GM19099 (cell line): Measurements from ENCODE around the gene GPD2.

ENCODE experiments used
- POLR2A ChIP-seq: IDR thresholded peaks from 3 replicates; pipeline ENCODE4 v1.6.1; 2011; ENCODE audit warnings: low read depth; ENCODE audit not compliant: insufficient read length; ENCODE audit errors: extremely low read depth

Gene GPD2

DNA sequence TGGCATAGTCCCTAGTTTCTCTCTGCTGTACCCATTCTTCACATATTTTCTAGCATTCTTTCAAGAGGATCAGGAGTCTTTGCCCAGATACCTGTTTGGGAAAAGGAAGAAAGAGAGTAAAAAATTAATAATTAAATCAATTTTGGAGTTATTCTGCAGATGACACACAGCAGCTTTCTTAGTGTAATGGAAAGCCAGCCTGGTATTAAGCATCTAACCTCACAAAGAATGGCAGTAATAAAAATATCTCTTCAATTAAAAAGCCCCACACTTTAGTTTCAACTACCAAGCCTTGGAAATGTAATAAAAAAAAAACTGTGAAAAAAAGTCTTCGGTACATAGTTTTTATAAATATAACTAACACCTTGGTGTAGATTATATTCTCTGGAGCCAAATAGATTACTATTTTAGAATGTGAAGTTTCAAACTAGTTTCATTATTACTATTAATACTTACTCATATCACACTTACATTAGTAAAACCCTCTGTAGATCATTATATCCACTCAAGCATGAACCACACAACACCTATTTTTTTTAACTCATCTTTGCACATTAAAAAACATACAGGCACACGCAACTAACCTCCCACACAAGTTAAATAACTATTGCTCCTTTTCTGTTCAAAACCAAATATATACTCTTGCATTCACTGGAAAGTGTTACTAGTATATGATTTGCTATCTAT lies 90.9 kb downstream of the GPD2 start:
- TF ChIP-seq POLR2A, result no peak

DNA sequence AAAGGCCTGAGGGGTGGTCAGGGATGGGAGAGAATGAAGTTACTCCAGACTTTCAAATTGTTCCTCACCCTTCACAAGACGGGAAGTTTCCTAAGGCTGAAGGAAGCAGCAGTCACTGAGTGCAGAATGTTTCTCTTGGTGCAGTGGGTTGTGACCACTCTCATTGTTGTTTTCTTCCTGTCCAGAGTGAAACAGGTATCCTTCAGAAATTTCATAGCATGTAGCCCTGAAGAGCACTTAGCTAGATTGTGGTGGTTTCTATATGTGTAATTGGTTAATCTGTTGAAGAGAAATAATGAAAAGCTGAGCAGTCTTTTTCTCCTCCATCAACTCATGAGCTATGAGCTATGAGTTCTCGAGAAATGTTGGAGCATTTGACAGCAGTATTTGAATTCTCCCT lies 96.8 kb downstream of the GPD2 start:
- TF ChIP-seq POLR2A, result no peak

DNA sequence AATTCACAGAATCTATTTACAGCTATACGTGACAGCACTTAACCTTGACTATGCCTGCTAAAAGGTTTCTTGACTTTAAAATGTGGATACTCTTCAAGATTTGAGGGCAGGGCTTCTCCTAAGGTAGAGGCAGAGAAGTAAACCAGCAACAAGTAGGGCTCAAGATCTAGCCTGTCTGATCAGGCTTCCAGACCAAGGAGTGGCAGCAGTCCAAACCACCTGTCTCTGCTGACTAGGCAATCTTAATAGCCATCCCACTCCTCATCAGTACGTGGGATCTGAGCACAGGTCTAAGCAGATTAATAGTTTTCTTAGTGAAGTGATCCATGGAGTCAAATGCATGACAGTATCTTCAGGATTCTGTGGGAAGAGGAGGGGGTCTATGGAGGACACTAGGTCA lies 100.4 kb downstream of the GPD2 start:
- TF ChIP-seq POLR2A, result no peak

DNA sequence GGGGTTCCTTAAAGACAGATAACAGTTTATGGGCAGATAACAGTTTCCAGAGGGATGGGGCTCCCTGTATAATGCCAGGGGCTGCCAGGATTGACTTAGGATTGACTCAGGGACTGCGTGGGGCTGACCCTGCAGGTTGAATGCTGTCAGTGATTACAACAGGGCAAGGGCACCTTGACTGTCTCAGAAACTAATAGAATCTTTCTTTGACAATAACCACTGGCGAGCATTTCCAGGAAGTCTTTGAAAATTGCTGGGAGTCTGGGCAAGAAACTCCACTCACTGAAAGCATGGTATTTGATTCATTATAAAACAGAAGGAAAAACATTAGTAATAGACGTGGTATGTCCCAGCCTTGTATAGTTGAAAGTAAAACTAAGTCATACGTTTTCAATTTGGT lies 101.0 kb downstream of the GPD2 start:
- no peak for TF ChIP-seq POLR2A

DNA sequence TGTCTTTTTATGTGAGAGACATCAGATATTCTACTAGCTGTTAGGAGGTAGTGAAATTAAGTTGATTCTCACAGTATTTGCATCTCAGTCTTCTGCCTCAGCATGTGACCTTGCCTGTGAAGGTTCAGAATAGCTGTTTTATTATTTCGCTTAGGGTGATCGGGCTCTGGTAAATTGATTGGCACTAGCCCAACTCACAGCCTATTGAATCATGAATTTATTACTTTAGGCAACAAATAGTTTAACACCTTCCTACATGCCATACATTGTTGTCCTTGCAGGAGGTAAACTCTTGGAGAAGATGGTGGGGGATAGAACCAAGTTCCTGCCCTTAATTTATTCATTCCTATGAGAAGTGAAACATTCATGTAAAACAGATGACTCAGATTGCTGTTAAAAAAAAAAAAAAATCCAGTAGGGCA lies 101.9 kb downstream of the GPD2 start:
- TF ChIP-seq POLR2A, result no peak

DNA sequence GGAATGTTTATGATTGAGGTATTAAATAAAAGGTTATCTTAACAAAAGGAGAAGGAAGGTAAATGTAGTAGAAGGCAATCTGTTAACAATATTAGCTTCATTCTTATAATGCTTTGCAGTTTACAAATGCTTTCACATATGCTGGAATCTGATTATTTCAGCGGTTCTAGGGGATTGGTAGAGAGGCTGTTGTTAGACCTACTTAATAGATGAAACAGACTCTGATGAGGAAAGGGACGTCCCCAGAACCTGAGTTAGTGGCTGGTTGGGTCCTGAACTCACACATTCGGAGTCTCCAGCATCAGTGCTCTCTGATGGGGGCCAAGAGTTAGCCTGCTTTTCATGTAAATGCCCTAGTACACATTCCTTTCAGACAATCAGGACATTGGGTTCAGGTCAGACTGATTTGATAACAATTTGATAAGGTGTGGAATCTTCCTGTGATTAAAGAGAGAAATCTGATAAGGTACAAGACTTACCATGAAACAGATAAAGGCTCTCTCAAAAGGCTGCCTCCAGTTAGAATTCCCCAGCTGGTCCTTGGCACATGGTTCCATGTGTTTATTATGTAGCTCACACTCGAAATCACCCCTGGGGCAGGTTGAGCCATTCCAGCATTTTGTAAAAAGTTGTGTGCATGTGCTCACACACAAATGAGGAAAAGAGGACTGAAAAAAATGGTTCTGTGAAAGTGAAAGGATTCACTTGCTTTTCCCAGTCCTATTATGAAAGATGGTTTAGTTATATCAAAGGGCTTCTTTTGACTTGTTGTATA lies 103.1 kb downstream of the GPD2 start:
- TF ChIP-seq POLR2A, result no peak

DNA sequence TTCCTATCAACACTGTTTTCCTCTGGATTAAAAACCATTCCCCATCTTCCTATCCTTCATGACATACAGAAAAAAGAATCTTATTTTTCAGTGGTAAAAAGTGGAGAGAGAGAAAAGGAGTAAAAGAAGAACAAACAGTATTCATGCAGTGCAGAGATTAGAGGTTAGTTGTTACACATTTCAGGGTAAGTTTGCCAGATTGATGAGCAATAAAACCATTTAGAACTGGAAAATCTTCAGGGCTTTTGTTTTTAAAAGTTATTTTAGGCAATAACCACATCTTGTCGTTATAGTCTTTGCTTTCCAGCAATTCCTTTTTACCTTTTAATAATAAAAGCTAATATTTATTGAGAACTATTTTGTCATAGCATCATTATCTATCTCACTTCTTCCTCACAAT lies 104.5 kb downstream of the GPD2 start:
- no peak for TF ChIP-seq POLR2A

DNA sequence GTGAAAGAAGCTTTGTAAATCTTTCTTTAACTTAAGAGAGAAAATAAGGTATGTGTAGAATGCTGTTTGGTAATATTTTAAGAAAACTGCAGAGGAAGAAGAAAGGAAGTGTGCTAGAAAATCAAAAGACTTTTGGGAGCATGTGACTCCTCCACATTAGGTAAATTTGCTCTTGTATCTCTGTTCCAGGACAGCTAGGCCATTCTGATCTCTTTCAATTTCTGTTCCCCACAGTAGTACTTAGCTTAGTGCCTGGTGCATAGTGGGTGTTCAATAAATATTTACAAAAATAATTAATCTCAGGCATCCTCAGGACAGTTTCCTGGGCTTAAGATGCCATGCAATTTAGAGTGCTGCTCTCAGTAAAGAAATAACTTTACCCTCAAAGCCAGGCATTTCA lies 105.0 kb downstream of the GPD2 start:
- no peak for TF ChIP-seq POLR2A

DNA sequence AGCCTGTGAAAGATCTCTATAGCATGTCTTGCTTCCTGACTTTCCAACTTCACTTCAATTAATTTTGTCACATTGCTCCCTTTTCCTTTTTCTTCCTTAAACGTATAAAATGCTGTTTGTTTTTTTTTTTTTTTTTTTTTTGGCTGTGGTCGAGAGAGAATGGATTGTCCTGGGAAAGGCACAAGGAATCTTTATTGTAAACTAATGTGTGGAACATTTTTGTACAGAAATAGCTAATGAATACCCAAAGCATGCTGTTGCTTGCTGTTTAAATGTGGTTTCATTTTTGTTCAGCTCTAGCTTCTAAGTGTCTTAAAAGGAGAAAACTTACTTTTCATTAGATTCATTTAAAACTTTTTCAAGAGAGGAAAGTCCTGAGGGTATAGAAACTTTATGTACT lies 105.5 kb downstream of the GPD2 start:
- no peak for TF ChIP-seq POLR2A

DNA sequence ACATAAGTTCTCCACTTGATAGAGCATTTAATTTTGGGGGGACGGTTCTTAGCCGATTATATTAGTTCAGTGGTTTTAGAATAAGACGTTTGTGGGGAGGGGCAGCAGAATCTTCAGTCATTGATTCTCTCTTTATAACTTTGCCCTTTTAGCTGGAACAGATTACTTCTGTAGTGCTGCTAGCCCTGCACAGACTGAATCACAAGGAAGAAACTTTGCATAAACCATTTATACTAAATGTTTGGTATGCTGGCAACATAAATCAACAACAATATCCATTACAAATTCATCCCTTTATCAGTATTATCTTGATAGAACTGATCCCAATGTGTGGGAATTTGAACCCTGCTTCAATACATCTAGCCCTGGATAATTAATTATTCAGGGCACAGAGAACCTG lies 112.2 kb downstream of the GPD2 start:
- no peak for TF ChIP-seq POLR2A

DNA sequence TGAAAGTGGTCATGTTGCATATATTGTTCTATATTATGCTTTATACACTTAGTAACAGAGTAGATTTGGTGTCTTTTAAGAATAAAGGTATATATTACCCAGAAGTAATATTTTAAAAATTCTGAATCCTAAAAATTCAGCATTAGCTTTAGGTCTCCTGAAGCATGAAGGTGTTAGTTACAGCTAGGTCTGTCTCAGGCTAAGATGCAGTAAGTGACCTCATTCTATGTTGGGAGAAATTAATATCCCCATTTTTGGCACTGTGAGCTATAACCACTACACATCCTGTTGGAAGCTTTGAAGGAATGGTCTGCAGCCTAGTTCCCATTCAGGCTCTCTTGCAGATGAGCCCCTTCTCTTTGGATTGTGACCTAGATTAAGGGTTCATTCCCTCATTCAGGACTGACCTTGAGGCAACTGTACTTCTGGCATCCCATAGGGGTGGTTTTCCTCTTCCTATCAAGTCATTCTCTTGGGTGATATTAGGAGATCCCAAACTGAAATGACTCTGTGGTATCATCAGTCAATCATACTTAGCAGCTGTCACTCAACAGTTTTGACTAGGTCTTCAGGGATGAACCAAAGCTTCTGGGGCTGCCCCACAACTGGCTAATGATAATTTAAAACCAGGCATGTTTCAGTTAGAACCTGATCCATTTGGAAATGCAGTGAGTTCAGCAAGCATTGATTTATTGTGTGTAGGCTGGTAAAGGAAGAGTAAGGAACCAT lies 117.7 kb downstream of the GPD2 start:
- no peak for TF ChIP-seq POLR2A

DNA sequence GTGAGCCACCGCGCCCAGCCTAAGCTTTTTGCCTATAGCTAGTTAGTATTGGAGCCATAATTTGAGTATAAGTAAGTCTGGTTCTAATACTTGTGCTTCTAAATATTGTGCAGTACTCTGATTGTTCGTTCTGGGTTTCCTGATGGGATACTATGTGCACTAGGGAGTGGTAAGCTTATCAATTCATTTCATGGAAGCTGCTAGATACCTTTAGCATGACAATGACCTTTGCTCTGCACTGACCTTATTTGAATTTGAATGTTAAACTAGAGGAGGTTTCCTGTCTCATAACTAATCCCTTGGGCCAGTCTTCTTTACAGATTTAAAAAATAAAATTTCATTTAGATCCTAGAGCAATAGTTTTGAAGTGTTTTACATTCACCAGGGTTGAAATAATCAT lies 125.1 kb downstream of the GPD2 start:
- TF ChIP-seq POLR2A, result no peak

DNA sequence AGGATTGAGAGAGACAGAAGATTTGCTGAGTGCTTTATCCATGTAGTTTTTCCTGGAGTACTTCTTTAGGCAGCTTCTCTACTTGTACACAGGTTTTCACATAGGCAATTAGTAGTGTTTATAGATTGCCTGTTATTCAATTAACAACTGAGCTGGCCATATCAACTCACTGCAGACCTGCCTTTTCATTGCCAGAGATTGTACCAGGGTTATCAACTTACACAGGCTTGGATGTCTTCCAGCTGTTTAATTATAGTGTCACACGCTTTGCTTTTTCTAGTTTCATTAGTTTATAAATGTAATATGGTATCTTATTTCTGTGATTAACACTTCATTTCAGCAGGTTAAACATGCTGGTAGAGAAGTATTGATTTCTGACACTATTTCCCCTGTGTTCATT lies 125.9 kb downstream of the GPD2 start:
- no peak for TF ChIP-seq POLR2A

DNA sequence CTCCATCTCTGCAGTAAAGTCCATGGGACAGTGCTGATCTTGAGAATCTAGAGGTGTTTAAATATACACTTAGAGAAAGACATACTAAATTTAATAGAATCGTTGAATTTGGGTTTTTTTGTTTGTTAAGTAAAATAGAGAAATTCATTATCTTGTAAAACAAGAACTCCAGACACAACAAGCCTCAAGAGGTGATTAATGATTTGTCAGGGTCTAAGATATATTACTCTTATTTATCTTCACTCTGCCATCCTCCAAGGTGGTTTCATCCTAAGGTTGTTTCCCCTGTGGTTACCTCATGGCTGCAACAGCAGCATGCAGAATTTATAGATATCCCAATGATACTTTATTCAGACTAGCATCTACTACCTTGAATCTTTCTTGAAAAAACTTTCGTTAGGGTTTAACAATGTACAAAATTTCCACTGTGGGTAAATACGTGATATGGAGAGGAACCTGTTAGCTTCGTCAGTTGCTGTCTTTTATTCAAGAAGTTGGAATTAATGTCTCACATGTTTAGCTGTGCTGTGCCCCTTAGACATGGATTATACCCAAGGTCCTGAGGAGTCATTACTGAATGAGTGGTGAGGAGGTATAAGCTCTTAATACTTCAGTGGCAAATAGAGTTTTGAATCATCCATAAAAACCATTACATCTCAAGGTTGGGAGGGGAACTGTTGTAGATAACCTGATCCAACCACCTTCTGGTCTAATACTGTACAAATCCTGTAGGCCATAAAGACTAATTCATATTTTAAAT lies 128.0 kb downstream of the GPD2 start:
- TF ChIP-seq POLR2A, result no peak

DNA sequence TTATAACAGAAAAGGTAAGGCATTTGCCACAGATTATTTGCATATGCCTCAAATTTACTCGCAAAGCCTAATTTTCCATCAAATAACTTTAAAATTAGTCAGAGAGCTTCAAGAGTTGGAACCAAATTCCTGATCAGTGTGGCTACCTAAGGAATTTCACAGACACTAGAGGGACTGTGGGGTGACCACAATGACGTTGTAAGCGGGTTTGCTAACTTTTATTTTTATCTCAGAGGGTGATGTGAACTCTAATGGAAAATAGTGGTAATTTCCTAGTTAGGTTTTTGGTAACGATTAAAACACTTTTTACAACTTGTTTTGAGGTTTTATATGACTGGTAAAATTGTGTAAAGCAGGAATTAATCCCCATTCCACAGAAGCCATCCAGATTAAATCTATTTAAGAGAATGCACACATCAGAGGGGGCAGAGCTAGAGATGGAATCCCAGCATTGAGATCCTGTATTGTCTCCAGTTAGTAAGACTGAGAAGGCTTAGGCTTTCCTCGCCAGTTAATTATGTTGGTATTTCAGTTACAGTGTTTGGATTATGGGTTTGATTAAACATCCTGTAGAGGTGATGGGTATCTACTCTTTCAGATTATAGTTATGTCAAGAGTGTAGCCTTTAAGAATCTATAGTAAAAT lies 129.0 kb downstream of the GPD2 start:
- TF ChIP-seq POLR2A, result no peak
